MCF 10A (cell line): ENCODE data around the gene ARHGEF4. TPM values are rescaled to one million over a fixed set of nuclear protein-coding genes. Genes with fewer than 3 reads are reported as not detected.
A peak's percentile ranks its signal among the peaks of the same experiment; 100 is the strongest.

Source experiments
- Bru-seq: library from RNA; stranded (reverse); fragments of 400-500 nt; gene quantifications from one replicate; lab custom pipeline; 2021; lab: Mats Ljungman, UMichigan
- BruChase-seq, 2 experiments: library from RNA; stranded (reverse); fragments of 400-500 nt; gene quantifications; one replicate each; lab custom pipeline; 2021; lab: Mats Ljungman, UMichigan
- BruUV-seq: library from RNA; stranded (reverse); fragments of 400-500 nt; replicated peaks from 2 replicates; lab custom pipeline; 2021; lab: Mats Ljungman, UMichigan
- CTCF ChIA-PET: fragments of 300-600 bp; sonication (Branson Sonifier 250); formaldehyde crosslinking; extraction: SDS; loops from one replicate; lab custom pipeline; 2021; ENCODE audit warnings: antibody characterized with exemption, inconsistent platforms; lab: Yijun Ruan, JAX
- POLR2A ChIA-PET: fragments of 300-600, 350-650 bp; sonication (Branson Sonifier 250); formaldehyde crosslinking; extraction: SDS; loops from one replicate; lab custom pipeline; 2020; ENCODE audit warnings: antibody characterized with exemption, inconsistent platforms; lab: Yijun Ruan, JAX
- DNase-seq: peaks from one replicate; pipeline ENCODE4 v3.0.0-alpha.2; 2018; ENCODE audit not compliant: unreplicated experiment
- H3K27ac Mint-ChIP-seq: one replicate; pipeline ENCODE4 v1.8.0; 2022; ENCODE audit warnings: mild to moderate bottlenecking, low read depth, mixed read lengths; ENCODE audit not compliant: unreplicated experiment
- H3K27me3 Mint-ChIP-seq: one replicate; pipeline ENCODE4 v1.8.0; 2022; ENCODE audit warnings: mixed read lengths; ENCODE audit not compliant: insufficient read depth, unreplicated experiment
- H3K36me3 Mint-ChIP-seq: one replicate; pipeline ENCODE4 v1.8.0; 2022; ENCODE audit warnings: mild to moderate bottlenecking, moderate library complexity, mixed read lengths; ENCODE audit not compliant: insufficient read depth, unreplicated experiment
- H3K4me1 Mint-ChIP-seq: one replicate; pipeline ENCODE4 v1.8.0; 2022; ENCODE audit warnings: mixed read lengths; ENCODE audit not compliant: insufficient read depth, unreplicated experiment
- H3K4me3 Mint-ChIP-seq: one replicate; pipeline ENCODE4 v1.8.0; 2022; ENCODE audit warnings: mild to moderate bottlenecking, moderate library complexity, mixed read lengths; ENCODE audit not compliant: unreplicated experiment
- H3K9me3 Mint-ChIP-seq: one replicate; pipeline ENCODE4 v1.8.0; 2022; ENCODE audit warnings: mixed read lengths; ENCODE audit not compliant: unreplicated experiment
- CTCF ChIP-seq: fragments of 200-600 bp; IDR thresholded peaks from one replicate; pipeline ENCODE4 v1.8.0; 2022; ENCODE audit warnings: antibody characterized with exemption, mild to moderate bottlenecking; ENCODE audit not compliant: unreplicated experiment
- intact Hi-C: fragments of 100-400 bp; cut with micrococcal nuclease; formaldehyde crosslinking; loops from 2 replicates; pipeline ENCODE4 v1.14.1; 2022
- long read RNA-seq: library from polyadenylated mRNA; stranded (forward); transcript quantifications from one replicate; pipeline ENCODE4 v2.0.0, GENCODE V29; 2022
- total RNA-seq: library from RNA; stranded (reverse); gene quantifications from 2 replicates; pipeline ENCODE4 v1.2.3, GENCODE V29; 2022

Gene ARHGEF4
- total RNA-seq, result 52.0 and 59.3 TPM in 2 replicates
- percentile 79 among the genes with signal in this experiment for Bru-seq, nascent RNA
- percentile 67 among the genes with signal in this experiment for BruChase-seq, experiment 1, labeled RNA remaining after a 6-hour chase
- percentile 68 among the genes with signal in this experiment for BruChase-seq, experiment 2, labeled RNA remaining after a 2-hour chase
- long read RNA-seq, partial matches to known transcripts, result 28 of 79 reads
- long read RNA-seq, other reads (novel, unspliced or antisense), result 51 of 79 reads

GRCh38 chr2:130836501-130837174 is at the start of gene ARHGEF4:
ARHGEF4 (plus strand) TSS chr2:130836914; CDS start chr2:130836954, 40 bp downstream.
- Mint-ChIP-seq H3K27me3 (no peaks in the 10 kb centered on the region), H3K4me1 (peaks cover 26% of the 10 kb centered on the region), H3K27ac (no peak within 1 kb of the TSS), H3K9me3 (no peaks in the 10 kb centered on the region), H3K4me3 (peak within 1 kb of the TSS; percentile 71), H3K36me3 (peaks cover 6% of the 10 kb centered on the region)
- DNase-seq, result peak; percentile 68
- ChIA-PET CTCF (interaction anchor here (0.5 to 4.4 kb wide), 10 partner anchors 7 to 468 kb away, joined by 3 to 34 read pairs (median 4); no protein-coding TSS in a partner anchor), POLR2A (interaction anchor here (0.6 to 3.4 kb wide), 16 partner anchors 9 to 267 kb away, joined by 3 to 39 read pairs (median 3); no protein-coding TSS in a partner anchor)
- no peak for TF ChIP-seq CTCF
- BruUV-seq, result no TSS peak
- intact Hi-C loops, result loop anchor here (1.0 to 5.0 kb wide), 3 partner anchors 28 to 38 kb away; no protein-coding TSS in a partner anchor

GRCh38 chr2:130787841-130788240 is 48.9 kb upstream of the ARHGEF4 start:
- no peak overlapping the region for H3K4me3 Mint-ChIP-seq
- intact Hi-C loops, result no loop called here
- no peaks in the 10 kb centered on the region for H3K9me3 Mint-ChIP-seq
- ChIA-PET CTCF (no interaction called here), POLR2A (no interaction called here)
- H3K27me3 Mint-ChIP-seq, result peaks cover 19% of the 10 kb centered on the region
- H3K4me1 Mint-ChIP-seq, result no peaks in the 10 kb centered on the region
- no peak for TF ChIP-seq CTCF
- H3K27ac Mint-ChIP-seq, result no peak overlapping the region
- DNase-seq, result no peak
- H3K36me3 Mint-ChIP-seq, result no peaks in the 10 kb centered on the region
- BruUV-seq, result no TSS peak

- no peak overlapping the region for H3K4me3 Mint-ChIP-seq
- intact Hi-C loops, result no loop called here
- no peak for DNase-seq
- H3K36me3 Mint-ChIP-seq, result no peaks in the 10 kb centered on the region
- H3K9me3 Mint-ChIP-seq, result no peaks in the 10 kb centered on the region
- CTCF ChIA-PET, result interaction anchor here (1.8 kb wide), 1 partner anchor 131 kb away, joined by 10 read pairs; no protein-coding TSS in a partner anchor
- no peak for TF ChIP-seq CTCF
- POLR2A ChIA-PET, result interaction anchor here (1.1 kb wide), 1 partner anchor 19 kb away, joined by 4 read pairs; no protein-coding TSS in a partner anchor
- H3K4me1 Mint-ChIP-seq, result no peaks in the 10 kb centered on the region
- H3K27me3 Mint-ChIP-seq, result no peaks in the 10 kb centered on the region
- no peak overlapping the region for H3K27ac Mint-ChIP-seq
- no TSS peak for BruUV-seq
Observed at GRCh38 chr2:130790312-130790711, 46.4 kb upstream of the ARHGEF4 start.
